Spleen (tissue), 11 donors: Measurements from ENCODE around the gene SLC10A3. TPM values are rescaled to one million over a fixed set of nuclear protein-coding genes. Genes with fewer than 3 reads are reported as not detected.

ENCODE experiments used
- DNase-seq: peaks from one replicate; pipeline ENCODE4 v3.0.0-alpha.2; 2020
- H3K27ac ChIP-seq, 8 donors: fragments of 200-600 bp; sonication (generic) in 7 of 8; 1 replicate in 4 of 8; 2 replicates in 4 of 8; pipeline versions ENCODE4 v1.5.0 to v1.8.0; 2016 to 2021; ENCODE audit warnings: inconsistent platforms in 4 of 8, mild to moderate bottlenecking in 4 of 8, moderate library complexity in 1 of 8
- H3K27me3 ChIP-seq, 7 donors: fragments of 200-600 bp; sonication (generic) in 6 of 7; replicated peaks in 1 of 7; 1 replicate in 4 of 7; 2 replicates in 3 of 7; pipeline versions ENCODE4 v1.5.0 to v1.8.0; 2016 to 2021; ENCODE audit warnings: inconsistent platforms in 3 of 7, mild to moderate bottlenecking in 1 of 7
- H3K36me3 ChIP-seq, 6 donors: fragments of 200-600 bp; sonication (generic) in 5 of 6; 1 replicate in 4 of 6; 2 replicates in 2 of 6; pipeline versions ENCODE4 v1.5.0 to v1.8.0; 2016 to 2021; ENCODE audit warnings: inconsistent platforms in 2 of 6
- H3K4me1 ChIP-seq, 6 donors: fragments of 200-600 bp; sonication (generic) in 5 of 6; 1 replicate in 3 of 6; 2 replicates in 3 of 6; pipeline versions ENCODE4 v1.5.0 to v1.8.0; 2016 to 2021; ENCODE audit warnings: inconsistent platforms in 3 of 6
- H3K4me3 ChIP-seq, 8 donors: fragments of 200-600 bp; sonication (generic) in 7 of 8; 1 replicate in 4 of 8; 2 replicates in 4 of 8; pipeline versions ENCODE4 v1.5.0 to v1.8.0; 2016 to 2021; ENCODE audit warnings: inconsistent platforms in 4 of 8, mild to moderate bottlenecking in 4 of 8, moderate library complexity in 2 of 8
- H3K9me3 ChIP-seq, 8 donors: fragments of 200-600 bp; sonication (generic) in 7 of 8; 1 replicate in 4 of 8; 2 replicates in 4 of 8; pipeline versions ENCODE4 v1.5.0 to v1.8.0; 2016 to 2021; ENCODE audit warnings: inconsistent platforms in 4 of 8
- CTCF ChIP-seq, 11 experiments: fragments of 200-600 bp in 7 of 11; fragments of 450-650 bp in 4 of 11; sonication (generic) in 4 of 11; IDR thresholded peaks in 8 of 11; conservative IDR thresholded peaks in 3 of 11; 1 replicate in 7 of 11; 2 replicates in 4 of 11; pipeline versions ENCODE4 v1.4.0 to v1.8.0; 2016 to 2021; ENCODE audit warnings: antibody characterized with exemption in 11 of 11, inconsistent platforms in 4 of 11, mild to moderate bottlenecking in 1 of 11
- POLR2A ChIP-seq, 3 donors: fragments of 450-650 bp; IDR thresholded peaks; one replicate each; pipeline ENCODE4 v1.5.1; 2017; ENCODE audit warnings: antibody characterized with exemption in 3 of 3, mild to moderate bottlenecking in 1 of 3
- POLR2AphosphoS5 ChIP-seq, 3 donors: sonication (generic); formaldehyde crosslinking; IDR thresholded peaks; one replicate each; pipeline ENCODE4 v1.5.1; 2017; ENCODE audit warnings: antibody characterized with exemption in 3 of 3
- WGBS, 5 donors: extraction: QIAGEN DNeasy Blood & Tissue Kit in 3 of 5; methylation state at CpG; one replicate each; pipeline versions ENCODE4 v1.1.5 to v1.1.7; 2013 to 2018; 5-methylcytosine and 5-hydroxymethylcytosine counted together
- intact Hi-C: fragments of 100-400 bp; cut with DNase I; formaldehyde crosslinking; loops from one replicate; pipeline ENCODE4 v1.15.0; 2023; ENCODE audit warnings: low total_unique reads
- polyA plus RNA-seq, 3 donors: library from polyadenylated mRNA; stranded (reverse); fragments of 200-250 nt; gene quantifications; one replicate each; pipeline ENCODE4 v1.2.1, GENCODE V29; 2013
- total RNA-seq, 7 donors: library from RNA; depleted of rRNA in 3 of 7; stranded (reverse); fragments of >200 nt in 3 of 7; fragmentation: NEBNext Ultra II Directional in 4 of 7; extraction: Animal tissue kit (Norgen Biotek cat#: 25700) in 4 of 7; gene quantifications; one replicate each; pipeline versions ENCODE4 v1.1.0 to v1.2.1, GENCODE V29; 2016 to 2021
- donor health status: healthy with polysubstance abuse.
- donor health status: DM: no; HTN: no; CAD: no; lungs with moderate emphysema.
- donor health status: DM: no; HTN: no; CAD: no.
- donor health status: Bipolar disorder and iron deficiency.
- donor health status: healthy.
- donor health status: DM: no; HTN: no; CAD: no.
- donor health status: DM: yes; HTN: yes; CAD: no.

The SLC10A3 gene
- total and polyA plus RNA-seq, 10 donors, result 11.0 to 21.8 (median 16.8) TPM

GRCh38 chrX:154478728-154479622 lies 11.5 kb downstream of the SLC10A3 start, which contains the start of gene LAGE3:
TSS of gene LAGE3 (minus strand) at chrX:154479281. CDS start at chrX:154478915, 366 bp downstream.
- H3K27ac ChIP-seq, result peak within 1 kb of the TSS; percentile 75 to 92 (median 88)
- H3K4me3 ChIP-seq, result peak within 1 kb of the TSS; percentile 18 to 70 (median 46)
- TF ChIP-seq POLR2A (IDR thresholded peaks at IDR 0.05) (peak in 1 of 3 donors; percentile 39), POLR2AphosphoS5 (IDR thresholded peaks at IDR 0.05) (peak; percentile 88 to 91 (median 90)), CTCF (IDR thresholded peaks at IDR 0.05 in 8 of 11, conservative IDR thresholded peaks at IDR 0.05 in 3 of 11) (peak in 1 of 11 experiments; percentile 11)
- H3K4me1 ChIP-seq, result peaks cover 0 to 26% (median 8%) of the 10 kb centered on the region in 6 donors
- WGBS, 5 donors, result 1 to 54% (median 3%) methylated on average over 10 to 85 of the region's 85 CpGs
- peaks cover 0 to 6% (median 0%) of the 10 kb centered on the region in 6 donors for H3K36me3 ChIP-seq
- no peaks in the 10 kb centered on the region for H3K27me3 ChIP-seq
- peak; percentile 97 for DNase-seq
- no peaks in the 10 kb centered on the region for H3K9me3 ChIP-seq
- intact Hi-C loops, result no loop called here

GRCh38 chrX:154477891-154478477 lies 12.4 kb downstream of the SLC10A3 start:
- Histone ChIP-seq H3K27me3 (no peaks in the 10 kb centered on the region), H3K36me3 (peaks cover 0 to 4% (median 0%) of the 10 kb centered on the region in 6 donors), H3K27ac (peak overlapping the region; percentile 75 to 92 (median 88)), H3K4me3 (peak overlapping the region in 6 of 8 donors; percentile 40 to 70 (median 52)), H3K4me1 (peaks cover 0 to 24% (median 8%) of the 10 kb centered on the region in 6 donors), H3K9me3 (no peaks in the 10 kb centered on the region)
- intact Hi-C loops, result no loop called here
- 62 to 77% (median 67%) methylated on average over 23 to 24 of the region's 24 CpGs for WGBS, 5 donors
- DNase-seq, result peak; percentile 79
- TF ChIP-seq POLR2AphosphoS5 (IDR thresholded peaks at IDR 0.05), result no peak
- TF ChIP-seq CTCF (IDR thresholded peaks at IDR 0.05 in 8 of 11, conservative IDR thresholded peaks at IDR 0.05 in 3 of 11), result no peak
- TF ChIP-seq POLR2A (IDR thresholded peaks at IDR 0.05), result no peak

- intact Hi-C loops, result no loop called here
- H3K9me3 ChIP-seq, result no peaks in the 10 kb centered on the region
- H3K27ac ChIP-seq, result no peak overlapping the region
- peaks cover 0 to 16% (median 0%) of the 10 kb centered on the region in 6 donors for H3K36me3 ChIP-seq
- H3K4me1 ChIP-seq, result peaks cover 0 to 24% (median 8%) of the 10 kb centered on the region in 6 donors
- WGBS, 5 donors, result 83 to 91% (median 86%) methylated on average over 8 of the region's 8 CpGs
- H3K4me3 ChIP-seq, result no peak overlapping the region
- no peak for DNase-seq
- no peak for TF ChIP-seq POLR2A (IDR thresholded peaks at IDR 0.05)
- no peak for TF ChIP-seq CTCF (IDR thresholded peaks at IDR 0.05 in 8 of 11, conservative IDR thresholded peaks at IDR 0.05 in 3 of 11)
- TF ChIP-seq POLR2AphosphoS5 (IDR thresholded peaks at IDR 0.05), result no peak
- H3K27me3 ChIP-seq, result no peaks in the 10 kb centered on the region
Observed at GRCh38 chrX:154476821-154477220, 13.6 kb downstream of the SLC10A3 start.
